ENCODE results near the gene NMT1. TPM values are rescaled to one million over a fixed set of nuclear protein-coding genes. Genes with fewer than 3 reads are reported as not detected.

Gene NMT1
- total and polyA plus RNA-seq, 4 donors: 33.8 to 124 (median 103) TPM

DNA sequence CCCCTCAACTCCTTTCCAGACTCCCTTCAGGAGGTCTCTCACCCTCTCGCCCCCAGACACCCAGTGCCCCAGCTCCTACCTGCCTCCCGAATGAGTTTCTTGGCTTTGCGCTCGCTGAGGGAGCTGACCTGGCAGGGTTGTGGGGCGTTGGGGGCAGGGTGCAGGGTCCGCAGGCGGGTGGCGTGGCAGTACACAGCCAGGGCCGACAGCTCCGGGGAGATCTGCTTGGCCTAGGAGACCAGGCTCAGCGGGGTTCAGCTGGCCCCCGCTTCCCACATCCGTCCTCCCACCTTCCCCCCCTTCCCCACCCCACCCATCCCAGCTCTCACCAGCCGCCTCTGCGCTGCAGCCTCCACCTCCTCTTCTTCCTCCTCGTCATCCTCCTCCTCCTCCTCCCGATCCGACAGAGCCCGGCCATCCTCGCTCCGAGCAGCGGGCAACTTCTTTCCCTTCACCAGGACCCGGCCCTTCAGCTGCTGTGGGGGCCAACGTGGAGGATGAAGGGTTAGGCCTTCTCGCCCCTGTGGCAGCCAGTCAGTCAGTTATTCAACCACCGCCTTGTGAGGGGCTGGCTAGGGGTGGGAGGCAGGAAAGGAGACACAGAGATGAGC lies 54.0 kb downstream of the NMT1 start:
- H3K9me3 ChIP-seq (ENCODE audit: control insufficient read depth, low read length): no peaks in the 10 kb centered on the region
- peaks cover 0 to 3% of the 10 kb centered on the region in 2 donors for H3K4me1 ChIP-seq (ENCODE audit: control insufficient read depth in 1 of 2, insufficient read depth in 2 of 2, low read length in 2 of 2)
- intact Hi-C loops (cut with DNase I): no loop called here
- ATAC-seq (ENCODE audit: low FRiP score) (no peak), DNase-seq (no peak)
- no peak overlapping the region for H3K4me3 ChIP-seq (ENCODE audit: low read length in 2 of 2)
- peaks cover 0 to 14% of the 10 kb centered on the region in 2 donors for H3K36me3 ChIP-seq (ENCODE audit: control insufficient read depth in 1 of 2, insufficient read depth in 2 of 2, low read length in 1 of 2)
- peak overlapping the region in 1 of 2 donors; percentile 15 for H3K27ac ChIP-seq (ENCODE audit: low read depth in 1 of 2, low read length in 2 of 2)
- H3K27me3 ChIP-seq (ENCODE audit: control insufficient read depth in 1 of 2, insufficient read depth in 2 of 2, low read length in 1 of 2): no peaks in the 10 kb centered on the region
- WGBS, 2 donors: 84 to 86% methylated on average over 25 to 26 of the region's 26 CpGs

DNA sequence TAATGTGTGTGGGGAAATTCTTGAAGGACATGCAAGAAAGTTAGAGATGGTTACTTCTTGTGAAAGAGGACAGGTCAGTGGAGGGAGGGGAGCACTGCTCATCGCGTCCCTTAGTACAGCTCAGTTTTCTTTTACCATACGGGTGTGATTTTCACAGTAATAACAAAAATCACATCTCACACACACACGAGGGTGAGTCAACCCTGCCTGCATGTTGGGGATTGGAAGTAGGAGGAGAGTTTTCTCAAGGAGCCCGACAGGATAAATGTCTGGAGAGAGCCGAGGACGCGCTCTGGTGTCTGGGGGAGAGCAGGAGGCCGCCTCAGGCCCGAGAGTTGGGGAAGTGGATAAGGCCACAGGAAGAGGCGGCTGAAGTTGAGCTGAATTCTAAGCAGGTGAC lies 54.8 kb downstream of the NMT1 start:
- Histone ChIP-seq H3K27me3 (ENCODE audit: control insufficient read depth in 1 of 2, insufficient read depth in 2 of 2, low read length in 1 of 2) (no peaks in the 10 kb centered on the region), H3K4me1 (ENCODE audit: control insufficient read depth in 1 of 2, insufficient read depth in 2 of 2, low read length in 2 of 2) (peaks cover 0 to 3% of the 10 kb centered on the region in 2 donors), H3K27ac (ENCODE audit: low read depth in 1 of 2, low read length in 2 of 2) (peak overlapping the region in 1 of 2 donors; percentile 8), H3K36me3 (ENCODE audit: control insufficient read depth in 1 of 2, insufficient read depth in 2 of 2, low read length in 1 of 2) (peaks cover 0 to 14% of the 10 kb centered on the region in 2 donors), H3K4me3 (ENCODE audit: low read length in 2 of 2) (no peak overlapping the region), H3K9me3 (ENCODE audit: control insufficient read depth, low read length) (no peaks in the 10 kb centered on the region)
- intact Hi-C loops (cut with DNase I): no loop called here
- DNase-seq (no peak), ATAC-seq (ENCODE audit: low FRiP score) (no peak)
- 79 to 81% methylated on average over 11 of the region's 11 CpGs for WGBS, 2 donors

DNA sequence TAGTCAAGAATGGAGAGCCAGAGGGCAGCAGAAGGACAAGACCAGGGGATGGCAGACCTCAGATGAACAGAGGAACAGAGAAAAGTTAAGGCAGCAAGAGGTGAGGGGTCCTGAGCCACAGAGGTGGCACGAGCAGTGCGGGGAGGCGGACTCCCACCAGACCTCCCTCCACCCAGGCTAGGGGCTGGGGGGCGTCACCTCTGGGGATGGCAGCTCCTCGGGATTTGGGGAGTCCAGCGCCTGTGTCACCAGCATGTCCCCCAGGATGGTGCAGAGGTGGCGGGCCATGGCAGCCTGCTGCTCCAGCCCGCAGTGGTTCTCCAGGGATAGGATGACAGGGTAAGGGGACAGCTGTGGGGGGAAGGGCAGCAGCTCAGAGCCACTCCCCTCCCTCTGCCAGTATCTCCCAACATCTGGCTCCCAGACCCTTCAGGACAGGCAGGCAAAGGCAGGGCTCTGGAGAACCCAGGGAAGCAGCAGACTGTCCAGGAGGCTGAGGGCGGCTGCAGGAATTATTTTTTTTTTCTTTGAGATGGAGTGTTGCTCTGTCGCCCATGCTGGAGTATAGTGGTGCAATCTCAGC lies 55.4 kb downstream of the NMT1 start:
- peaks cover 0 to 14% of the 10 kb centered on the region in 2 donors for H3K36me3 ChIP-seq (ENCODE audit: control insufficient read depth in 1 of 2, insufficient read depth in 2 of 2, low read length in 1 of 2)
- WGBS, 2 donors: 86% methylated on average over 10 of the region's 10 CpGs
- no peak for ATAC-seq (ENCODE audit: low FRiP score)
- DNase-seq: no peak
- no peaks in the 10 kb centered on the region for H3K9me3 ChIP-seq (ENCODE audit: control insufficient read depth, low read length)
- H3K27me3 ChIP-seq (ENCODE audit: control insufficient read depth in 1 of 2, insufficient read depth in 2 of 2, low read length in 1 of 2): no peaks in the 10 kb centered on the region
- H3K27ac ChIP-seq (ENCODE audit: low read depth in 1 of 2, low read length in 2 of 2): no peak overlapping the region
- H3K4me1 ChIP-seq (ENCODE audit: control insufficient read depth in 1 of 2, insufficient read depth in 2 of 2, low read length in 2 of 2): peaks cover 0 to 1% of the 10 kb centered on the region in 2 donors
- intact Hi-C loops (cut with DNase I): no loop called here
- H3K4me3 ChIP-seq (ENCODE audit: low read length in 2 of 2): no peak overlapping the region

DNA sequence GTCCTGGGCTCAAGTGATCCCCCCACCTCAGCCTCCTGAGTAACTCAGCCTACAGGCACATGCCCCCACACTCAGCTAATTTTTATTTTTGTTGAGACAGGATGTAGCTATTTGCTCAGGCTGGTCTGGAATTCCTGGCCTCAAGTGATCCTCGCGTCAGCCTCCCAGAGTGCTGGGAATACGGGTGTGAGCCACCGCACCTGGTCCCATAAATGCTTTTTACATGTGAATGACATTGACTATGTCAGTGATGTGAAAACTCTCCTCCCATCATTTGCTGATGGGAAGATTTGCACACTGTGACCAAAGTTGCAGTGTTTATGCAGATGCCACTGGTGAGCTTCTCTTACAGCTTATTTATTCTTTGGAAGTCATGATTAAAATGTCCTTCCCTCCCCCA lies 56.2 kb downstream of the NMT1 start:
- 93 to 95% methylated on average over 4 of the region's 4 CpGs for WGBS, 2 donors
- intact Hi-C loops (cut with DNase I): no loop called here
- no peaks in the 10 kb centered on the region for H3K27me3 ChIP-seq (ENCODE audit: control insufficient read depth in 1 of 2, insufficient read depth in 2 of 2, low read length in 1 of 2)
- H3K36me3 ChIP-seq (ENCODE audit: control insufficient read depth in 1 of 2, insufficient read depth in 2 of 2, low read length in 1 of 2): peaks cover 0 to 11% of the 10 kb centered on the region in 2 donors
- DNase-seq (no peak), ATAC-seq (ENCODE audit: low FRiP score) (no peak)
- H3K27ac ChIP-seq (ENCODE audit: low read depth in 1 of 2, low read length in 2 of 2): no peak overlapping the region
- H3K4me1 ChIP-seq (ENCODE audit: control insufficient read depth in 1 of 2, insufficient read depth in 2 of 2, low read length in 2 of 2): no peaks in the 10 kb centered on the region
- H3K4me3 ChIP-seq (ENCODE audit: low read length in 2 of 2): no peak overlapping the region
- no peaks in the 10 kb centered on the region for H3K9me3 ChIP-seq (ENCODE audit: control insufficient read depth, low read length)

- WGBS, 2 donors: 90% methylated on average over 20 of the region's 20 CpGs
- intact Hi-C loops (cut with DNase I): no loop called here
- Histone ChIP-seq H3K27ac (ENCODE audit: low read depth in 1 of 2, low read length in 2 of 2) (no peak overlapping the region), H3K9me3 (ENCODE audit: control insufficient read depth, low read length) (no peaks in the 10 kb centered on the region), H3K4me3 (ENCODE audit: low read length in 2 of 2) (no peak overlapping the region), H3K36me3 (ENCODE audit: control insufficient read depth in 1 of 2, insufficient read depth in 2 of 2, low read length in 1 of 2) (peaks cover 0 to 9% of the 10 kb centered on the region in 2 donors), H3K4me1 (ENCODE audit: control insufficient read depth in 1 of 2, insufficient read depth in 2 of 2, low read length in 2 of 2) (no peaks in the 10 kb centered on the region), H3K27me3 (ENCODE audit: control insufficient read depth in 1 of 2, insufficient read depth in 2 of 2, low read length in 1 of 2) (no peaks in the 10 kb centered on the region)
- DNase-seq: no peak
- no peak for ATAC-seq (ENCODE audit: low FRiP score)
These were observed 56.9 kb downstream of the NMT1 start for GRCh38 chr17:45117848-45118646.

DNA sequence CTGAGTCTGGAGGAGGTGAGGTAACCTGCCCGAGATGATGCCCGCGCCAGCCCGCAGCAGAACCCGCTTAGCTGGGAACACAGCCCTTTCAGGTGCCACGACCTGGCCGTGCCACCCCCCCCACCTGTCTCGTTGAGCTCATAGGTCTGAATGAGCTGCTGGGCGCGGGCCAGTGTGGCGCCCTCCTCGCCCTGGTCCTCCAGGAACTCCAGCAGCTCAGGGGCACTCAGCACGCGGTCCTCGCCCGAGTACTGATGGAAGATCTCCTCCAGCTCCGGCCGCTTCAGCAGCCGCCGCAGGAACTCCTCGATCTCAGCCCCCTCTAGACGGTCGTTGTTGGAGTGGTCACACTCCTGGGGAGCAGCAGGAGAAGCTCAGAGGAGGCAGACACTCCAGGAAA lies 57.6 kb downstream of the NMT1 start:
- no peaks in the 10 kb centered on the region for H3K9me3 ChIP-seq (ENCODE audit: control insufficient read depth, low read length)
- intact Hi-C loops (cut with DNase I): no loop called here
- H3K27ac ChIP-seq (ENCODE audit: low read depth in 1 of 2, low read length in 2 of 2): no peak overlapping the region
- no peaks in the 10 kb centered on the region for H3K4me1 ChIP-seq (ENCODE audit: control insufficient read depth in 1 of 2, insufficient read depth in 2 of 2, low read length in 2 of 2)
- ATAC-seq (ENCODE audit: low FRiP score): no peak
- H3K36me3 ChIP-seq (ENCODE audit: control insufficient read depth in 1 of 2, insufficient read depth in 2 of 2, low read length in 1 of 2): peaks cover 0 to 9% of the 10 kb centered on the region in 2 donors
- DNase-seq: no peak
- H3K4me3 ChIP-seq (ENCODE audit: low read length in 2 of 2): no peak overlapping the region
- no peaks in the 10 kb centered on the region for H3K27me3 ChIP-seq (ENCODE audit: control insufficient read depth in 1 of 2, insufficient read depth in 2 of 2, low read length in 1 of 2)
- WGBS, 2 donors: 87 to 92% methylated on average over 23 of the region's 23 CpGs

- peaks cover 0 to 9% of the 10 kb centered on the region in 2 donors for H3K36me3 ChIP-seq (ENCODE audit: control insufficient read depth in 1 of 2, insufficient read depth in 2 of 2, low read length in 1 of 2)
- WGBS, 2 donors: 82 to 85% methylated on average over 8 of the region's 8 CpGs
These were observed 58.8 kb downstream of the NMT1 start for GRCh38 chr17:45119964-45120363.

DNA sequence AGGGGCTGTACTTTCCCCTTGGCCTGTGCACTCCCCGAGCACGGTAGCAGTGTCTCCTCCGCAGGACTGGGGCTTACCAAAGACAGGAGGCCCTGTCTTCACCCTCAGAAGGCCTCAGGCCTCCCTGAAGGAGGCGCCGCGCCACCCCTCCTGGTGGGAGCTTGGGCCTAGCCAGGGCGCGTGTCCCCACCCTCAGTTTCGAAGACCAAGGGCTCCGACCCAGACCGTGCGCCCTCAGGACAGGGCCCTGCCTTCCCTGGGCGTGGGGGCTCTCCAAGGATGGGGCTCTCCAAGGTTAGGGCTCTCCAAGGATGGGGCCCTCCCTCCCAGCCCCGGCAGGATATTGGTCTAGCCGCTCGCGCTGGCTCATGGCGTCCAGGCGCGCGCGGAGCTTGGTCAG lies 59.4 kb downstream of the NMT1 start:
- ATAC-seq (ENCODE audit: low FRiP score) (no peak), DNase-seq (no peak)
- Histone ChIP-seq H3K36me3 (ENCODE audit: control insufficient read depth in 1 of 2, insufficient read depth in 2 of 2, low read length in 1 of 2) (peaks cover 0 to 9% of the 10 kb centered on the region in 2 donors), H3K9me3 (ENCODE audit: control insufficient read depth, low read length) (no peaks in the 10 kb centered on the region), H3K4me1 (ENCODE audit: control insufficient read depth in 1 of 2, insufficient read depth in 2 of 2, low read length in 2 of 2) (no peaks in the 10 kb centered on the region), H3K4me3 (ENCODE audit: low read length in 2 of 2) (no peak overlapping the region), H3K27ac (ENCODE audit: low read depth in 1 of 2, low read length in 2 of 2) (no peak overlapping the region), H3K27me3 (ENCODE audit: control insufficient read depth in 1 of 2, insufficient read depth in 2 of 2, low read length in 1 of 2) (no peaks in the 10 kb centered on the region)
- WGBS, 2 donors: 87% methylated on average over 22 of the region's 22 CpGs
- intact Hi-C loops (cut with DNase I): no loop called here

More at GRCh38 chr17:45119964-45120363, 58.8 kb downstream of the NMT1 start:
- Histone ChIP-seq H3K27ac (ENCODE audit: low read depth in 1 of 2, low read length in 2 of 2) (no peak overlapping the region), H3K4me1 (ENCODE audit: control insufficient read depth in 1 of 2, insufficient read depth in 2 of 2, low read length in 2 of 2) (no peaks in the 10 kb centered on the region), H3K4me3 (ENCODE audit: low read length in 2 of 2) (no peak overlapping the region), H3K9me3 (ENCODE audit: control insufficient read depth, low read length) (no peaks in the 10 kb centered on the region), H3K27me3 (ENCODE audit: control insufficient read depth in 1 of 2, insufficient read depth in 2 of 2, low read length in 1 of 2) (no peaks in the 10 kb centered on the region)
- DNase-seq: no peak
- intact Hi-C loops (cut with DNase I): no loop called here
- ATAC-seq (ENCODE audit: low FRiP score): no peak

Data from aorta (tissue), 5 donors.